Mesenchymal stem cell (in vitro differentiated cells and primary cell): ENCODE results near the gene MLLT1.
A peak's percentile ranks its signal among the peaks of the same experiment; 100 is the strongest.

Source experiments
- DNase-seq: peaks from one replicate; pipeline ENCODE4 v3.0.0-alpha.2; 2013
- H2AFZ ChIP-seq: one replicate; pipeline ENCODE4 v1.6.1; 2013; ENCODE audit warnings: low read depth, mild to moderate bottlenecking, control low read depth, inconsistent platforms, low read length, moderate library complexity
- H2AK5ac ChIP-seq: 2 replicates; pipeline ENCODE4 v1.6.1; 2013; ENCODE audit warnings: low read length, moderate library complexity, mild to moderate bottlenecking, inconsistent platforms; ENCODE audit not compliant: severe bottlenecking
- H2BK120ac ChIP-seq: one replicate; pipeline ENCODE4 v1.6.1; 2013; ENCODE audit warnings: low read depth, mild to moderate bottlenecking, inconsistent platforms, low read length, moderate library complexity
- H2BK12ac ChIP-seq, 2 experiments: one replicate each; pipeline ENCODE4 v1.6.1; 2013; ENCODE audit warnings: inconsistent platforms in 2 of 2, low read length in 2 of 2, mild to moderate bottlenecking in 2 of 2, moderate library complexity in 2 of 2, control low read depth in 1 of 2
- H2BK15ac ChIP-seq: one replicate; pipeline ENCODE4 v1.6.1; 2013; ENCODE audit warnings: mild to moderate bottlenecking, low read depth, inconsistent platforms; ENCODE audit not compliant: poor library complexity, severe bottlenecking
- H2BK5ac ChIP-seq: 2 replicates; pipeline ENCODE4 v1.6.1; 2013; ENCODE audit warnings: low read depth, mild to moderate bottlenecking, low read length, control low read depth, inconsistent platforms; ENCODE audit not compliant: poor library complexity, severe bottlenecking
- H3K14ac ChIP-seq, 2 experiments: one replicate each; pipeline ENCODE4 v1.6.1; 2013; ENCODE audit warnings: inconsistent platforms in 2 of 2, low read length in 2 of 2, control low read depth in 1 of 2, mild to moderate bottlenecking in 1 of 2, moderate library complexity in 1 of 2
- H3K18ac ChIP-seq, 2 experiments: one replicate each; pipeline ENCODE4 v1.6.1; 2013; ENCODE audit warnings: inconsistent platforms in 2 of 2, low read length in 2 of 2, control low read depth in 1 of 2, low read depth in 1 of 2, mild to moderate bottlenecking in 1 of 2
- H3K23ac ChIP-seq, 2 experiments: one replicate each; pipeline ENCODE4 v1.6.1; 2013; ENCODE audit warnings: inconsistent platforms in 2 of 2, low read length in 2 of 2, mild to moderate bottlenecking in 2 of 2, moderate library complexity in 2 of 2, control low read depth in 1 of 2
- H3K27ac ChIP-seq: 2 replicates; pipeline ENCODE4 v1.5.1; 2013; ENCODE audit warnings: mild to moderate bottlenecking, moderate library complexity, low read length, control low read depth, inconsistent platforms; ENCODE audit not compliant: poor library complexity, severe bottlenecking
- H3K27me3 ChIP-seq, 2 experiments: 2 replicates each; pipeline versions ENCODE4 v1.6.1 to v1.7.0; 2013; ENCODE audit warnings: low read length in 2 of 2, mild to moderate bottlenecking in 2 of 2, moderate library complexity in 2 of 2, control low read depth in 1 of 2, inconsistent platforms in 1 of 2; ENCODE audit not compliant: control insufficient read depth in 1 of 2, insufficient read depth in 1 of 2
- H3K36me3 ChIP-seq, 2 experiments: 2 replicates each; pipeline versions ENCODE4 v1.6.1 to v1.7.0; 2013; ENCODE audit warnings: low read length in 2 of 2, control low read depth in 1 of 2, inconsistent platforms in 1 of 2, low read depth in 1 of 2, mild to moderate bottlenecking in 1 of 2; ENCODE audit not compliant: insufficient read depth in 2 of 2, control insufficient read depth in 1 of 2
- H3K4ac ChIP-seq, 2 experiments: one replicate each; pipeline ENCODE4 v1.6.1; 2013; ENCODE audit warnings: inconsistent platforms in 2 of 2, low read length in 2 of 2, mild to moderate bottlenecking in 2 of 2, moderate library complexity in 2 of 2, control low read depth in 1 of 2, low read depth in 1 of 2
- H3K4me1 ChIP-seq: 2 replicates; pipeline ENCODE4 v1.6.1; 2013; ENCODE audit warnings: low read depth, low read length, control low read depth; ENCODE audit not compliant: control insufficient read depth, insufficient read depth
- H3K4me2 ChIP-seq: 2 replicates; pipeline ENCODE4 v1.6.1; 2013; ENCODE audit warnings: low read length, mild to moderate bottlenecking, inconsistent platforms; ENCODE audit not compliant: poor library complexity, severe bottlenecking
- H3K4me3 ChIP-seq, 2 experiments: 2 replicates each; pipeline versions ENCODE4 v1.5.1 to v1.7.0; 2013; ENCODE audit warnings: low read length in 2 of 2, mild to moderate bottlenecking in 2 of 2, control low read depth in 1 of 2, low read depth in 1 of 2; ENCODE audit not compliant: insufficient read depth in 1 of 2
- H3K79me1 ChIP-seq: replicated peaks from 2 replicates; pipeline ENCODE4 v1.6.1; 2013; ENCODE audit warnings: mild to moderate bottlenecking, control low read depth, low read length, inconsistent platforms; ENCODE audit not compliant: poor library complexity, severe bottlenecking
- H3K9ac ChIP-seq: 2 replicates; pipeline ENCODE4 v1.7.0; 2013; ENCODE audit warnings: mild to moderate bottlenecking, low read length, moderate library complexity
- H3K9me3 ChIP-seq: 2 replicates; pipeline ENCODE4 v1.7.0; 2013; ENCODE audit warnings: mild to moderate bottlenecking, low read length; ENCODE audit not compliant: control insufficient read depth
- H4K8ac ChIP-seq: one replicate; pipeline ENCODE4 v1.6.1; 2013; ENCODE audit warnings: inconsistent platforms, mild to moderate bottlenecking, low read length, moderate library complexity
- H4K91ac ChIP-seq: one replicate; pipeline ENCODE4 v1.6.1; 2013; ENCODE audit warnings: mild to moderate bottlenecking, low read length, inconsistent platforms
- WGBS: methylation state at CpG from one replicate; pipeline ENCODE4 v1.1.7; 2013; ENCODE audit warnings: mixed read lengths; 5-methylcytosine and 5-hydroxymethylcytosine counted together

Gene MLLT1

GRCh38 chr19:6272913-6273600 is 6.7 kb downstream of the MLLT1 start:
- Histone ChIP-seq H3K14ac (peak overlapping the region in 1 of 2 experiments; percentile 68), H3K27me3 (no peaks in the 10 kb centered on the region), H3K4me2 (no peak overlapping the region), H3K4ac (peak overlapping the region; percentile 86 to 95), H4K91ac (peak overlapping the region; percentile 97), H3K36me3 (peaks cover 28 to 52% of the 10 kb centered on the region in 2 experiments), H2BK120ac (peak overlapping the region; percentile 97), H2AK5ac (no peak overlapping the region), H2BK15ac (peak overlapping the region; percentile 90), H4K8ac (peak overlapping the region; percentile 90), H3K23ac (peak overlapping the region in 1 of 2 experiments; percentile 86), H3K18ac (peak overlapping the region; percentile 90 to 97), H2BK5ac (no peak overlapping the region), H3K4me3 (peak overlapping the region in 1 of 2 experiments; percentile 70), H3K4me1 (peaks cover 48% of the 10 kb centered on the region), H3K27ac (no peak overlapping the region), H3K9ac (peak overlapping the region; percentile 80), H2AFZ (no peak overlapping the region), H2BK12ac (peak overlapping the region; percentile 92 to 97), H3K9me3 (no peaks in the 10 kb centered on the region), H3K79me1 (peaks cover 43% of the 10 kb centered on the region)
- DNase-seq, result peak; percentile 23
- 72% methylated on average over 22 of the region's 22 CpGs for WGBS

- Histone ChIP-seq H3K27me3 (no peaks in the 10 kb centered on the region), H2BK12ac (peak overlapping the region; percentile 69 to 91), H3K27ac (no peak overlapping the region), H4K8ac (peak overlapping the region; percentile 72), H2BK5ac (no peak overlapping the region), H2AK5ac (no peak overlapping the region), H3K23ac (peak overlapping the region in 1 of 2 experiments; percentile 85), H3K14ac (no peak overlapping the region), H3K4me2 (no peak overlapping the region), H3K4me3 (peak overlapping the region in 1 of 2 experiments; percentile 70), H2AFZ (no peak overlapping the region), H3K4ac (peak overlapping the region; percentile 89 to 95), H2BK120ac (peak overlapping the region; percentile 97), H3K4me1 (peaks cover 42% of the 10 kb centered on the region), H3K9ac (peak overlapping the region; percentile 80), H3K79me1 (peaks cover 40% of the 10 kb centered on the region), H2BK15ac (peak overlapping the region; percentile 63), H3K18ac (peak overlapping the region; percentile 74 to 82), H3K9me3 (no peaks in the 10 kb centered on the region), H3K36me3 (peaks cover 34 to 53% of the 10 kb centered on the region in 2 experiments), H4K91ac (peak overlapping the region; percentile 92)
- 17% methylated on average over 11 of the region's 11 CpGs for WGBS
- no peak for DNase-seq
Measured at GRCh38 chr19:6272411-6272791, 7.4 kb downstream of the MLLT1 start.

- Histone ChIP-seq H3K4me3 (peak overlapping the region in 1 of 2 experiments; percentile 70), H3K4me1 (peaks cover 40% of the 10 kb centered on the region), H2BK120ac (peak overlapping the region; percentile 97), H2BK5ac (no peak overlapping the region), H2BK15ac (peak overlapping the region; percentile 99), H3K4ac (peak overlapping the region; percentile 46 to 55), H3K9me3 (no peaks in the 10 kb centered on the region), H3K4me2 (peak overlapping the region; percentile 5), H2AK5ac (no peak overlapping the region), H2BK12ac (peak overlapping the region; percentile 64 to 91), H3K14ac (no peak overlapping the region), H3K18ac (peak overlapping the region; percentile 74 to 82), H3K27ac (no peak overlapping the region), H4K8ac (peak overlapping the region; percentile 72), H3K36me3 (peaks cover 33 to 50% of the 10 kb centered on the region in 2 experiments), H4K91ac (peak overlapping the region; percentile 92), H3K23ac (no peak overlapping the region), H2AFZ (no peak overlapping the region), H3K9ac (peak overlapping the region; percentile 80), H3K27me3 (no peaks in the 10 kb centered on the region), H3K79me1 (peaks cover 40% of the 10 kb centered on the region)
- peak; percentile 92 for DNase-seq
- WGBS, result 27% methylated on average over 35 of the region's 35 CpGs
Measured at GRCh38 chr19:6271721-6272410, 7.9 kb downstream of the MLLT1 start.

GRCh38 chr19:6271251-6271650 is 8.5 kb downstream of the MLLT1 start:
- Histone ChIP-seq H4K8ac (peak overlapping the region; percentile 3), H3K9me3 (no peaks in the 10 kb centered on the region), H2BK5ac (no peak overlapping the region), H3K27ac (no peak overlapping the region), H3K4me2 (no peak overlapping the region), H3K4me3 (peak overlapping the region in 1 of 2 experiments; percentile 70), H2AFZ (no peak overlapping the region), H3K4ac (peak overlapping the region; percentile 46 to 55), H4K91ac (peak overlapping the region; percentile 86), H3K79me1 (peaks cover 39% of the 10 kb centered on the region), H2AK5ac (no peak overlapping the region), H3K9ac (peak overlapping the region; percentile 80), H3K4me1 (peaks cover 37% of the 10 kb centered on the region), H2BK120ac (peak overlapping the region; percentile 64), H3K36me3 (peaks cover 37 to 49% of the 10 kb centered on the region in 2 experiments), H3K14ac (peak overlapping the region in 1 of 2 experiments; percentile 23), H2BK15ac (peak overlapping the region; percentile 82), H3K27me3 (no peaks in the 10 kb centered on the region), H2BK12ac (peak overlapping the region; percentile 4 to 64), H3K23ac (no peak overlapping the region), H3K18ac (peak overlapping the region; percentile 67 to 82)
- peak; percentile 66 for DNase-seq
- whole genome bisulfite sequencing, result 87% methylated on average over 9 of the region's 9 CpGs
